GM21381 (cell line): ENCODE results near the gene SND1.

ENCODE experiments used
- ATAC-seq: cut with Tn5 transposase; IDR thresholded peaks from one replicate; pipeline ENCODE4 v1.9.1; 2021; ENCODE audit warnings: mild to moderate bottlenecking, moderate library complexity; ENCODE audit not compliant: unreplicated experiment

SND1 gene

DNA sequence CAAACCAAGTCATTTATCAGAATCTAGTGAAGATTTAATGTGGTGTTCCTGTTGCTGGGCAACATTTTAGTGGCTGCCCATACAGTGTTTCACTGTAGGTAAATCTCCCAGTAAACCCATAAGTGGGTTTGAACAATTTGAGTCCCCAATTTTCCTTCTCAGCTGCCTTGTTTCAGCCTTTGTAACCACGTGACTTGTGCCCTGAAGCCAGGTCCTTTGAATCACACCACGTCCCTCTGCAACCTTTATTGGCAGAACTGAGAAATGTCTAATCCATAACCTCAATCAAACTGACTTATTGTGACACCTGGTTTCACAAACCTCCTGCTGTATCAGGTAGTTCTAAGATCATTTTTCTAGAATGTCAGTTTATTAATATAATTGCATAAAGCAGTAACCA lies 30.1 kb downstream of the SND1 start:
- no peak for ATAC-seq

GRCh38 chr7:127683776-127684681 lies 32.0 kb downstream of the SND1 start:
- ATAC-seq: peak; percentile 47

GRCh38 chr7:127689194-127689772 lies 37.3 kb downstream of the SND1 start:
- no peak for ATAC-seq

DNA sequence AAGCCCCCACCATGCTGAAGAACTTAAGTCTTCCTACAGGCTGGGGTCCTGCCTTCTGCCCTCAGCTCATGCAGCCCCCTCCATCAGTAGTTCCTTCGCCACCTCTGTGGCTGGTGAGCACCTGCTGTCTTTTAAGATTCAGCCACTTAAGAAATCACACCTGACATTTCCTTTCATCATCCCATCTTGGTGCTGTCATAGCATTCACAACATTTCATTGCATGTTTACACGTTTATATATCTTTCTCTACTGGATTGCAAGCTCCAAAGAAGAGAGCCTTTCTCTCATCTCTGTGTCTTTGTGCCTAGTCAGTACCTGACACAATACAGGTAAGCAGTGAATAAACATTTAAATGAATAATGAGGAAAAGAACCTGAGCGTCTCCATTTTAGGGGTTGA lies 38.3 kb downstream of the SND1 start:
- no peak for ATAC-seq

GRCh38 chr7:127690806-127691205 lies 38.8 kb downstream of the SND1 start:
- ATAC-seq: no peak

GRCh38 chr7:127692200-127692599 lies 40.2 kb downstream of the SND1 start:
- ATAC-seq: peak; percentile 54

DNA sequence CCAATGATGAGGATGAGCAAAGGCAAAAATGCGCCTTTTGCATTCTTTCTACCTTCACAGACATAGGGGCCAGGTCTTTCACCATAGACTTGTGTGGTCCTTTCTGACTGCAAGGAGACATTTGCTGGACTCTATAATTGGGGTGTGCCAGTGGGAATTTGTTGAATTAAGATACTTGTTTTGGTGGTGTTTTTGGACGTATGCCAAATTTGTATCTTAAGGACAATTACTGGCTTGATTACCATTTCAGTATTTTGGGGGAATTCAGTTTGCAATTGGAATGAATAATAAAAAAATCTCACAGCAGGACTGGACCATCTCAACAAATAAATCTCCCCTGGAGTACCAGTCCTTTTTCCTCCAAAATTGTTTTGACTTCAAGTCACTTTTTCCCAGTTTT lies 47.9 kb downstream of the SND1 start:
- ATAC-seq: no peak

GRCh38 chr7:127702052-127702652 lies 50.2 kb downstream of the SND1 start:
- no peak for ATAC-seq

- ATAC-seq: no peak
These were observed 50.9 kb downstream of the SND1 start for GRCh38 chr7:127702938-127703337.

DNA sequence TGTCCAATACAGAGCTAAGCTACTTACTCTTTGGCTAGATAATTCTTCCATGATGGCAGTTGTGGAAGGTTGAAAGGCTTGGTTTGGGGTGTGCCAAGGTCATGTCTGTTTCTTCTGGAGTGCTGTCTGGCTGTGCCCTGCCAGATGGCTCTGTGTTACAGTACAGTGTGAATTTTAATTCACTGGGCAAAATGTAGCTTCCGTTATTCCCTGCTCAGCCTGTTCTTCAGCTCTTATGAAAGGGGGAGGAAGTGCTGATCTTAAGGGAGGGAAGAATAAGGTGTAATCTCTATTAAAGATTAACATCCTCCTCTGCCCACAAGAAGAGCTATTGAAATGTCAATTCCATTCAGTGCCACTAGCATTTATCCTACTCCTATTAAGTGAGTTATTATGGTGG lies 52.2 kb downstream of the SND1 start:
- ATAC-seq: no peak

- no peak for ATAC-seq
These were observed 53.5 kb downstream of the SND1 start for GRCh38 chr7:127705461-127705959.

GRCh38 chr7:127706766-127707165 lies 54.8 kb downstream of the SND1 start:
- ATAC-seq: no peak

DNA sequence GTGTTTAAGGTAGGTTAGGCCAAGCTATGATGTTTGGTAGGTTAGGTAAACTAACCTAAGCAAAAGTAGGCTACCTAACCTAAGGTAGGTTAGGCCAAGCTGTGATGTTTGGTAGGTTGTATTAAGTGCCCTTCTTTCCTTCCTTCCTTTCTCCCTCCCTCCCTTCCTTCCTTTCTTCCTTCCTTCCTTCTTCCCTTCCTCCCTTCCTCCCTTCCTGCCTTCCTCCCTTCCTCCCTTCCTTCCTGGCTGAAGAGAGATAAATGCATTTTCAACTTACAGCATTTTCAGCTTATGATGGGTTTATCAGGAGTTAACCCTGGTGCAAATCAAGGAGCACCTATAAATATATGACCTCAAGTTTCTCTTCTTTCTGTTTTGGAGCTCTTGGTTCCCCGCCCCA lies 56.2 kb downstream of the SND1 start:
- ATAC-seq: no peak

GRCh38 chr7:127708788-127709187 lies 56.8 kb downstream of the SND1 start:
- ATAC-seq: peak; percentile 71

DNA sequence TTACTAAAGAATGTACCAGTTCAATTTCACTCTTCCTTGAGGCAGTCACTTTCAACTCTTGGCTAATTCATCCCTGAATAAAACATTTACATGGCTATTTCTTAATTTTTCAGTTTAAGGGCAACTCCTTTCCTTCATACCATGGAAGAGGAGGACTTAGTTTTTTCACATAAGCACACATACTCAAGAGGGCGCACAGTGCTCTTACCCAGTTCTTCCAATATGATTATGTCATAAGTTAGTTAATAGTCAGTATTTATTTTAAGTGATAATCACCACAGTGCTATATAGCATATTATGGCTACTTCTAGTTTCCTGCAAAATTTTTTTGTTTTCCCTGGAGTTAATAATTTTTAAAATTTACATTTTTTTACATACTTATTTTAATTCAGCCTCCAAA lies 58.6 kb downstream of the SND1 start:
- no peak for ATAC-seq

DNA sequence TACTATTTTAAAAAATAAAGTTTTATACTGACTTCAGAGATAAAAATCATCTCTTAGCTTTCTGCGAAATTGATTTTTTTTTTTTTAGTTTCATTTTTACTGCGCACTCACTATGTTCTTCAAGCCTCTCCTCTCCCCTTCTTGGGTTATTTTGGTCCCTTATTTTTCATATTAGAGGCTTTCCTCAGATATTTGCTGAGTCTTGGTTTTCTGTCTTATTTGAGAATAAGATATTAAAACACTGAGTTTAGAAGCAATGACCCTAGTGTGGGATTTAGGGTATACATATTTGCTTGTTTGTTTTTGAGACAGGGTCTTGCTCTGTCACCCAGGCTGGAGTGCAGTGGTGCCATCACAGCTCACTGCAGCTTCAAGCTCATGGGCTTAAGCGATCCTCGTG lies 59.9 kb downstream of the SND1 start:
- no peak for ATAC-seq

GRCh38 chr7:127713006-127713405 lies 61.0 kb downstream of the SND1 start:
- no peak for ATAC-seq

DNA sequence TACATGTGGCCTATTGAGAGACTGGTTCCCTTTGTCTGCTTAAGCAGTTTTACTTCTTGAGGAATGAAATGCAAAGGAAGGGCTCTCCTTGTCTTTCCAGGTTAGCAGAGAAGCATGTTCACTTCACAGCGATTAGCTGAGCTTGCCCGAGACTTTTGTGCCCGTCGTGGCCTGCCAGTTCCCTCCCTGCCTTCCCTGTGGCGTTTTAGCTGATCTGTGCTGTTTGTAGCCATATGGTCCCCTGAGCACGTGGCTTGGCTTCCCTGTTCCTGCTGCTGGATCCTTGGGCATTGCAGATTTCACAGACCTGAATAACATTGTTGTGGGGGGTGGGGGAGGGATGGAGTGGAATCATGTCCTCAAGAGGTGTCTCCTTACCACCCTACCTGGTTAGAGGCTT lies 61.8 kb downstream of the SND1 start:
- no peak for ATAC-seq

- ATAC-seq: no peak
These were observed 63.3 kb downstream of the SND1 start for GRCh38 chr7:127715272-127715671.

- ATAC-seq: no peak
These were observed 63.9 kb downstream of the SND1 start for GRCh38 chr7:127715901-127716300.

DNA sequence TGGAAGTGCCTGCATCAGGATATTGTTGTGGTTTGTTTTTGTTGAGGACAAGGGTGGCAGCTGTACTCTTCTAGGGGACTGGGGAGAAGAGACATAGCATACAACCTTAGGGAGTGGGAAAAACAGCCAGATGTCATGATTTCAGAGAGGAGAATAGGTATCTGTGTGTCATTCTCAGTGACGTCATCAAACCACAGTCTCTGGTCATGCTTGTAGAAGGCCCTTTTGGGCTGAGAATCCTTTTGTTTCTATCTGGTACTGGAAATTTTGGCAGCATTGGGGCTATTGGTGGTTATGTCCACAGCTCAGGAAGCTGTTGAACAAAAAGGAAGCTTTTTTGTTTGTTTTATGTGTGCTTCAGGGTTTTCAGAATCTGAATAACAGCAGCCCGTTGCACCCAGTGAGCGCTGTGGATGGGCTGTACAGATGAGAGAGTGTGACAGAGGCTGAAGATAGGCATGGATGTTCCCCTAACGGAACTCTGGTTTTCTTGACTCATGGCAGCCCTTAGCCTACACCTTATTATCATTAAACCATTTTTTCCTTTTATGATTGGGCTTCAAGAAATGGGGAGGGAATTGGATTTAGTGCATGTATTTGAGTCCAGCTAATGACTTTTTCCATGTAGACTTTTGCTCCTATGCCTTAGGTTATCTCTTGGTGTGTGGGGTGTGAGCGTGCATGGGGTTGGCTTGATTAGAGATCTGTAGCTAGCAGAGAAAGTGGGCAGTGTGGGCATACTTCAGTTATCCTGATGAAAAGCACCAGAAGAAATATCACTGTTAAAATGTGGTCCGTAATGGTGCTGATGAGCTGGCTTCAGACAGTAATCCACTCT lies 65.7 kb downstream of the SND1 start:
- no peak for ATAC-seq
